ENCODE results near the gene PKD1L1. TPM values are rescaled to one million over a fixed set of nuclear protein-coding genes. Genes with fewer than 3 reads are reported as not detected.

The PKD1L1 gene
- polyA plus RNA-seq, 1 of the 3 experiments (the other 2 are of a cell fraction): 0.10 TPM

DNA sequence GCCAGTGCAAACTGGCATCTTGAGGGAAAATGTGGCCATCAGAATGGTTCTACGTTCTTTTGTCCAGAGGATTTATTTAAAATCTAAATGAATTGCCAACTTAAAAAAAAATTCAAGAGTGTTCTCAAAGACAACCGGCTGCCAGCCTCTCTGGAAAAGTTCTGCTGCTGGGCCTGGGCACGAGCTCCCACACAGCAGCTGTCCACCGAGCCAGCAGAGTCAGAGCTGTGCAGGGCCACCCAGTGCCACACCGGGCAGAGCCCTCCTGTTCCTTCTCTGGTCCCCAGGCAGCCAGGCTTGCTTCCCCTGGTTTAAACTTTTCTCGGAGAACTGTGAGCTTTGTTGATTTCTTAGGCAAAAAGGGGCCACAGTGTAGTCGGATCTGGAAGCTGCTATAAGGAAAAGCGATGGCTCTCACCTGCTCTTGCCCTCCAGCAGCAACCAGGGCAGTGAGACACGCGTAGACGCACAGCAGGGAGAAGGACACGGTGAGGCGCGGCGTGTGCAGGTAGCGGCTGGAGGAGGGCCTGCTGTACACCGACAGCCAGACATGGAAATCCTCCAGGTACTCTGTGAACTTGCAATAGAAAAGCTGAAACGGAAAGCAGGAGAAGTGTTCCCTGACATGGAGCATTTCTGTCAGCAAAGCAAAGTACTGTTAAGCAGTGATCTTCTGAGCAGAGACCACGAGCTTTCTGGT lies 111.6 kb downstream of the PKD1L1 start:
- POLR2A ChIA-PET: no interaction called here
- Histone ChIP-seq H3K27me3 (ENCODE audit: insufficient read depth) (no peaks in the 10 kb centered on the region), H3F3A (replicated peaks; ENCODE audit: insufficient read depth) (no peaks in the 10 kb centered on the region), H3K4me3 (ENCODE audit: low read depth in 2 of 2, low read length in 1 of 2) (no peak overlapping the region), H3K79me2 (ENCODE audit: insufficient read depth) (no peaks in the 10 kb centered on the region), H4K20me1 (ENCODE audit: insufficient read depth) (no peaks in the 10 kb centered on the region), H3K9ac (no peak overlapping the region), H2AFZ (ENCODE audit: low read depth) (no peak overlapping the region), H3K9me3 (no peaks in the 10 kb centered on the region), H3K4me2 (no peak overlapping the region), H3K9me2 (no peaks in the 10 kb centered on the region), H3K4me1 (ENCODE audit: control insufficient read depth in 1 of 2, insufficient read depth in 2 of 2, low read depth in 1 of 2, low read length in 1 of 2) (no peaks in the 10 kb centered on the region; a peak in 1 of 4 replicates), H3K36me3 (replicated peaks in 1 of 2; ENCODE audit: control insufficient read depth in 1 of 2, insufficient read depth in 2 of 2, low read length in 1 of 2) (no peaks in the 10 kb centered on the region), H3K27ac (ENCODE audit: low read depth in 2 of 2, low read length in 1 of 2) (no peak overlapping the region)
- WGBS (ENCODE audit: low lambda C conversion rate): 80% methylated on average over 18 of the region's 19 CpGs
- CTCF ChIA-PET: interaction anchor here (0.8 to 2.3 kb wide), 5 partner anchors 17 to 582 kb away, joined by 3 to 14 read pairs (median 8); no protein-coding TSS in a partner anchor
- TF ChIP-seq, protein P1, sequence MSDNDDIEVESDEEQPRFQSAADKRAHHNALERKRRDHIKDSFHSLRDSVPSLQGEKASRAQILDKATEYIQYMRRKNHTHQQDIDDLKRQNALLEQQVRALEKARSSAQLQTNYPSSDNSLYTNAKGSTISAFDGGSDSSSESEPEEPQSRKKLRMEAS (IDR thresholded peaks at IDR 0.05; ENCODE audit: low read depth): no peak
- DNase-seq: no peak

DNA sequence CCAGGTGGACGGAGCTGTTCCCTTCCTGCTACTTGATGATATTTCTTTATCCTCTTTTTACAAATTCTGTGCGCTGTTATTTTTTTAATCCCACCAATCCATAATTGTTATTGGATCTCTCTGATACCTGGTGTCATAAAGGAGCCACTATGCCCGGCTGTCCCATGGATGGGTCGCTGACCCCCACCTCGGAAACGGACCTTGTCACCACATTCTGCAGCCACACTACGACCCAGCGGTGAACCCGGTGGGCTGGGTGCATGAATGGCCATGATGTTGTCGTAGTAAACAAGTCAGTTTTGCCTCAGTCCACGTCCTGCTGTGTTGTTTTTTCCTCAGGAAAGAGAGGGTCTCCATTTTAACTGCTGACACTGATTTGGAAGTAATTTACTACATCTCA lies 112.2 kb downstream of the PKD1L1 start:
- Histone ChIP-seq H3K27ac (ENCODE audit: low read depth in 2 of 2, low read length in 1 of 2) (no peak overlapping the region), H3K36me3 (replicated peaks in 1 of 2; ENCODE audit: control insufficient read depth in 1 of 2, insufficient read depth in 2 of 2, low read length in 1 of 2) (no peaks in the 10 kb centered on the region), H3K9me2 (no peaks in the 10 kb centered on the region), H3K9me3 (no peaks in the 10 kb centered on the region), H3K27me3 (ENCODE audit: insufficient read depth) (no peaks in the 10 kb centered on the region), H3K4me2 (no peak overlapping the region), H3K79me2 (ENCODE audit: insufficient read depth) (no peaks in the 10 kb centered on the region), H3F3A (replicated peaks; ENCODE audit: insufficient read depth) (no peaks in the 10 kb centered on the region), H3K4me3 (ENCODE audit: low read depth in 2 of 2, low read length in 1 of 2) (no peak overlapping the region), H2AFZ (ENCODE audit: low read depth) (no peak overlapping the region), H3K9ac (no peak overlapping the region), H3K4me1 (ENCODE audit: control insufficient read depth in 1 of 2, insufficient read depth in 2 of 2, low read depth in 1 of 2, low read length in 1 of 2) (no peaks in the 10 kb centered on the region; a peak in 1 of 4 replicates), H4K20me1 (ENCODE audit: insufficient read depth) (no peaks in the 10 kb centered on the region)
- no peak for TF ChIP-seq NFIC (IDR thresholded peaks at IDR 0.05; ENCODE audit: borderline replicate concordance)
- TF ChIP-seq, protein P1 (IDR thresholded peaks at IDR 0.05; ENCODE audit: low read depth): no peak
- no peak for TF ChIP-seq GABPA (IDR thresholded peaks at IDR 0.05; ENCODE audit: low read depth)
- TF ChIP-seq RAD21 (IDR thresholded peaks at IDR 0.05; ENCODE audit: low read length): no peak
- no peak for TF ChIP-seq TAF1 (IDR thresholded peaks at IDR 0.05; ENCODE audit: borderline replicate concordance, low read depth, low read length)
- no peak for TF ChIP-seq SIN3A (IDR thresholded peaks at IDR 0.05; ENCODE audit: borderline replicate concordance, low read depth, low read length)
- TF ChIP-seq RFX5 (IDR thresholded peaks at IDR 0.05; ENCODE audit: low read length): no peak
- TF ChIP-seq EZH2phosphoT487 (IDR thresholded peaks at IDR 0.05; ENCODE audit: borderline replicate concordance, low read depth): no peak
- no peak for TF ChIP-seq POLR2AphosphoS5 (IDR thresholded peaks at IDR 0.05; ENCODE audit: low read depth, low read length)
- TF ChIP-seq, protein P2, sequence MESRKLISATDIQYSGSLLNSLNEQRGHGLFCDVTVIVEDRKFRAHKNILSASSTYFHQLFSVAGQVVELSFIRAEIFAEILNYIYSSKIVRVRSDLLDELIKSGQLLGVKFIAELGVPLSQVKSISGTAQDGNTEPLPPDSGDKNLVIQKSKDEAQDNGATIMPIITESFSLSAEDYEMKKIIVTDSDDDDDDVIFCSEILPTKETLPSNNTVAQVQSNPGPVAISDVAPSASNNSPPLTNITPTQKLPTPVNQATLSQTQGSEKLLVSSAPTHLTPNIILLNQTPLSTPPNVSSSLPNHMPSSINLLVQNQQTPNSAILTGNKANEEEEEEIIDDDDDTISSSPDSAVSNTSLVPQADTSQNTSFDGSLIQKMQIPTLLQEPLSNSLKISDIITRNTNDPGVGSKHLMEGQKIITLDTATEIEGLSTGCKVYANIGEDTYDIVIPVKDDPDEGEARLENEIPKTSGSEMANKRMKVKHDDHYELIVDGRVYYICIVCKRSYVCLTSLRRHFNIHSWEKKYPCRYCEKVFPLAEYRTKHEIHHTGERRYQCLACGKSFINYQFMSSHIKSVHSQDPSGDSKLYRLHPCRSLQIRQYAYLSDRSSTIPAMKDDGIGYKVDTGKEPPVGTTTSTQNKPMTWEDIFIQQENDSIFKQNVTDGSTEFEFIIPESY (IDR thresholded peaks at IDR 0.05; ENCODE audit: borderline replicate concordance, low read depth): no peak
- no peak for TF ChIP-seq RCOR1 (IDR thresholded peaks at IDR 0.05; ENCODE audit: low read length)
- TF ChIP-seq FOXJ3 (CRISPR knock-in tag; IDR thresholded peaks at IDR 0.05): no peak
- TF ChIP-seq, protein P3, sequence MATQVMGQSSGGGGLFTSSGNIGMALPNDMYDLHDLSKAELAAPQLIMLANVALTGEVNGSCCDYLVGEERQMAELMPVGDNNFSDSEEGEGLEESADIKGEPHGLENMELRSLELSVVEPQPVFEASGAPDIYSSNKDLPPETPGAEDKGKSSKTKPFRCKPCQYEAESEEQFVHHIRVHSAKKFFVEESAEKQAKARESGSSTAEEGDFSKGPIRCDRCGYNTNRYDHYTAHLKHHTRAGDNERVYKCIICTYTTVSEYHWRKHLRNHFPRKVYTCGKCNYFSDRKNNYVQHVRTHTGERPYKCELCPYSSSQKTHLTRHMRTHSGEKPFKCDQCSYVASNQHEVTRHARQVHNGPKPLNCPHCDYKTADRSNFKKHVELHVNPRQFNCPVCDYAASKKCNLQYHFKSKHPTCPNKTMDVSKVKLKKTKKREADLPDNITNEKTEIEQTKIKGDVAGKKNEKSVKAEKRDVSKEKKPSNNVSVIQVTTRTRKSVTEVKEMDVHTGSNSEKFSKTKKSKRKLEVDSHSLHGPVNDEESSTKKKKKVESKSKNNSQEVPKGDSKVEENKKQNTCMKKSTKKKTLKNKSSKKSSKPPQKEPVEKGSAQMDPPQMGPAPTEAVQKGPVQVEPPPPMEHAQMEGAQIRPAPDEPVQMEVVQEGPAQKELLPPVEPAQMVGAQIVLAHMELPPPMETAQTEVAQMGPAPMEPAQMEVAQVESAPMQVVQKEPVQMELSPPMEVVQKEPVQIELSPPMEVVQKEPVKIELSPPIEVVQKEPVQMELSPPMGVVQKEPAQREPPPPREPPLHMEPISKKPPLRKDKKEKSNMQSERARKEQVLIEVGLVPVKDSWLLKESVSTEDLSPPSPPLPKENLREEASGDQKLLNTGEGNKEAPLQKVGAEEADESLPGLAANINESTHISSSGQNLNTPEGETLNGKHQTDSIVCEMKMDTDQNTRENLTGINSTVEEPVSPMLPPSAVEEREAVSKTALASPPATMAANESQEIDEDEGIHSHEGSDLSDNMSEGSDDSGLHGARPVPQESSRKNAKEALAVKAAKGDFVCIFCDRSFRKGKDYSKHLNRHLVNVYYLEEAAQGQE (IDR thresholded peaks at IDR 0.05; ENCODE audit: low read depth, low read length): no peak
- TF ChIP-seq TCF12 (IDR thresholded peaks at IDR 0.05): no peak
- no peak for TF ChIP-seq RXRA (IDR thresholded peaks at IDR 0.05; ENCODE audit: borderline replicate concordance, low read depth)
- no peak for TF ChIP-seq JUND (IDR thresholded peaks at IDR 0.05)
- POLR2A ChIA-PET: no interaction called here
- DNase-seq: no peak
- WGBS (ENCODE audit: low lambda C conversion rate): 78% methylated on average over 11 of the region's 11 CpGs
- CTCF ChIA-PET: interaction anchor here (1.3 to 2.3 kb wide), 4 partner anchors 17 to 570 kb away, joined by 4 to 14 read pairs (median 8); no protein-coding TSS in a partner anchor

Data from SK-N-SH (cell line).